Measurements from ENCODE around the gene TRABD2B. TPM values are rescaled to one million over a fixed set of nuclear protein-coding genes. Genes with fewer than 3 reads are reported as not detected.

The TRABD2B gene
- total RNA-seq, 1 donor, result under 0.01 TPM

DNA sequence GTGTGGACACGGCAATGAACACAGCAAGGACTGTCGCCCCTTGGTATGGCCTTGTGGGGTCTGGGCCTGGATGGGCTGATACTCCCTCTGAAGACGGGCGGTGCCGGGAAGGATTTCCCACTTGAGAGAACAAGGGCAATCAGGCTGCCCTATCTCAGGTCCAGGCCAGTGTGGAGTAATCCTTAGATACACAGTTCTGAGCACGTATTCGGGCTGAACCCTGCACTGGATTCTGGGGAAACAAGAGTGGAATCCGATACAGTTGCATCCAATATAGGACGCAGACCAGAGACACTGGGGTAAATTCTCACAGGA, 177.7 kb downstream of the TRABD2B start:
- H3K4me2 ChIP-seq (ENCODE audit: insufficient read depth, low read length), result no peak overlapping the region
- no peak overlapping the region for H3K27ac ChIP-seq (ENCODE audit: low read depth, low read length)
- no peaks in the 10 kb centered on the region for H3K9me3 ChIP-seq (ENCODE audit: low read depth, low read length)
- H3K27me3 ChIP-seq (ENCODE audit: insufficient read depth, low read length), result peaks cover 9% of the 10 kb centered on the region
- H3K4me3 ChIP-seq (ENCODE audit: insufficient read depth, low read length), result no peak overlapping the region
- no peaks in the 10 kb centered on the region for H3K36me3 ChIP-seq (ENCODE audit: insufficient read depth, low read length)
- H2AFZ ChIP-seq (ENCODE audit: low read length), result no peak overlapping the region
- TF ChIP-seq, protein P1, sequence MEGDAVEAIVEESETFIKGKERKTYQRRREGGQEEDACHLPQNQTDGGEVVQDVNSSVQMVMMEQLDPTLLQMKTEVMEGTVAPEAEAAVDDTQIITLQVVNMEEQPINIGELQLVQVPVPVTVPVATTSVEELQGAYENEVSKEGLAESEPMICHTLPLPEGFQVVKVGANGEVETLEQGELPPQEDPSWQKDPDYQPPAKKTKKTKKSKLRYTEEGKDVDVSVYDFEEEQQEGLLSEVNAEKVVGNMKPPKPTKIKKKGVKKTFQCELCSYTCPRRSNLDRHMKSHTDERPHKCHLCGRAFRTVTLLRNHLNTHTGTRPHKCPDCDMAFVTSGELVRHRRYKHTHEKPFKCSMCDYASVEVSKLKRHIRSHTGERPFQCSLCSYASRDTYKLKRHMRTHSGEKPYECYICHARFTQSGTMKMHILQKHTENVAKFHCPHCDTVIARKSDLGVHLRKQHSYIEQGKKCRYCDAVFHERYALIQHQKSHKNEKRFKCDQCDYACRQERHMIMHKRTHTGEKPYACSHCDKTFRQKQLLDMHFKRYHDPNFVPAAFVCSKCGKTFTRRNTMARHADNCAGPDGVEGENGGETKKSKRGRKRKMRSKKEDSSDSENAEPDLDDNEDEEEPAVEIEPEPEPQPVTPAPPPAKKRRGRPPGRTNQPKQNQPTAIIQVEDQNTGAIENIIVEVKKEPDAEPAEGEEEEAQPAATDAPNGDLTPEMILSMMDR (IDR thresholded peaks at IDR 0.05; ENCODE audit: extremely low read depth, low read depth, low read length), result no peak
- no peaks in the 10 kb centered on the region for H3K4me1 ChIP-seq (ENCODE audit: insufficient read depth, low read length)
- DNase-seq (ENCODE audit: insufficient read length, low spot score, missing footprints), result peak; percentile 74
- H3K79me2 ChIP-seq (ENCODE audit: insufficient read depth, low read length), result no peaks in the 10 kb centered on the region
- H4K20me1 ChIP-seq (ENCODE audit: insufficient read depth, low read length), result no peaks in the 10 kb centered on the region

DNA sequence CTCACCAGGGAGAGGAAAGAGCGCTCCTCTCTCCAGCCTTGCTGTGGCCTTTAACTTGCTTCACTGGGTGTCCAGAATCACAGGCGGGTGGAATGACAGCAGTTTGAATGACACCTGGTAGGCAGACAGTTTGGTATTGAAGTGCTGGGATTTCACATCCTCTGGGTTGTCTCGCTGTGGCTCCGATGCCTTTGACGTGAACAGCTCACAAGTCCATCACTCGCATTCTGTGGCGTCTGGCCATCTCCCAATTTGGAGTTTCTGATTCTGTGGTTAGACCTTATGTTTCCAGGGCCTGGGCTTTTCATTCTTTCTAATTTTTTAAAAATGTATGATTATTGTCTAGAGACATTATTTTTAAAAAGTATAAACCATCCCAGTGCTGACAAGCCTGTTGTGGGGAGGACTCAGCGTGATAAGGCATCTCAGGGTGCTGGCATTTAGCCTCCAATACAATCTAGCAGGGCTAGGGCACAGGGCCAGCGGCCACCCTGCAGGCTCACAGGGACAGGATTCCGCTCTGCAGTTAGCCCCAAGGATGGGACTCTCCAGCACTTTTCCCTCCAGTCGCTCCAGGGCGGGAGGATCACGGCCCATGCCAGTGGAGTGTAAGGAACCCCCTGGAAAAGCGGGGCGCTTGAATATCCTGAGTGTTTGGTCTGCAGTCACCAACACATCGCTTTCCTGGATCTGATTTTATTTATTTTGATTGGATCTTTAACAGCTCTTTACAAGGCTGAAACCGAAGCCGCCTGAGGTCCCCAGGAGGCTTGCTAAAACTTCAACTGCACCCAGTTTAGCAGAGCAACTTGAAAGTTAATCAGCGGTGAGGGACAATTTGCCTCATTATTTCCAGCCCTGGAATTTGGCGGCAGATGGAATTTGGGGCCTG, 178.3 kb downstream of the TRABD2B start:
- peak; percentile 64 for DNase-seq (ENCODE audit: insufficient read length, low spot score, missing footprints)
- H4K20me1 ChIP-seq (ENCODE audit: insufficient read depth, low read length), result no peaks in the 10 kb centered on the region
- no peaks in the 10 kb centered on the region for H3K4me1 ChIP-seq (ENCODE audit: insufficient read depth, low read length)
- no peak overlapping the region for H3K4me2 ChIP-seq (ENCODE audit: insufficient read depth, low read length)
- no peaks in the 10 kb centered on the region for H3K9me3 ChIP-seq (ENCODE audit: low read depth, low read length)
- no peak overlapping the region for H2AFZ ChIP-seq (ENCODE audit: low read length)
- H3K4me3 ChIP-seq (ENCODE audit: insufficient read depth, low read length), result no peak overlapping the region
- H3K79me2 ChIP-seq (ENCODE audit: insufficient read depth, low read length), result no peaks in the 10 kb centered on the region
- peaks cover 9% of the 10 kb centered on the region for H3K27me3 ChIP-seq (ENCODE audit: insufficient read depth, low read length)
- H3K27ac ChIP-seq (ENCODE audit: low read depth, low read length), result no peak overlapping the region
- TF ChIP-seq, protein P1 (IDR thresholded peaks at IDR 0.05; ENCODE audit: extremely low read depth, low read depth, low read length), result no peak
- no peaks in the 10 kb centered on the region for H3K36me3 ChIP-seq (ENCODE audit: insufficient read depth, low read length)

DNA sequence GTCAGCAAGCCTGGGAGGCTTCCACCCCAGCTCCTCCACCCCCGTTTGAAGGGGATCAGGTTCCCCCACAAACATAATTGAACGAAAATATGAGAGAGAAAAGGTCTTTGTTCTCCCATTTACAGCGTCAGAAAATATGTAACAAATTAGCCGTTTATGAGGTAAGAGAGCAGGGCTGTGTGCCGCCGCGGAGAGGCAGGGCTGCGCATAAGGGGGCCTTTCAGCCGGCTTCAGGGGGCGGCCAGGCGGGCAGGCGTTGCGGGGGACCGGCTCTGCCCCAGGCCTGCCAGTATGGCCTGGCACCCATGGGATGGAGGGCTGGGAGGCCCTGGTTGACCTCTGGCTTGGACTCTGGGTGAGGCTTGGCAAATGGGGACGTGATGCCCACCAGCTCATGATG, 179.3 kb downstream of the TRABD2B start:
- H3K4me2 ChIP-seq (ENCODE audit: insufficient read depth, low read length), result no peak overlapping the region
- H2AFZ ChIP-seq (ENCODE audit: low read length), result no peak overlapping the region
- H3K9me3 ChIP-seq (ENCODE audit: low read depth, low read length), result no peaks in the 10 kb centered on the region
- no peak overlapping the region for H3K27ac ChIP-seq (ENCODE audit: low read depth, low read length)
- no peaks in the 10 kb centered on the region for H3K79me2 ChIP-seq (ENCODE audit: insufficient read depth, low read length)
- no peaks in the 10 kb centered on the region for H3K4me1 ChIP-seq (ENCODE audit: insufficient read depth, low read length)
- H3K27me3 ChIP-seq (ENCODE audit: insufficient read depth, low read length), result peaks cover 9% of the 10 kb centered on the region
- no peaks in the 10 kb centered on the region for H4K20me1 ChIP-seq (ENCODE audit: insufficient read depth, low read length)
- H3K36me3 ChIP-seq (ENCODE audit: insufficient read depth, low read length), result no peaks in the 10 kb centered on the region
- no peak overlapping the region for H3K4me3 ChIP-seq (ENCODE audit: insufficient read depth, low read length)
- TF ChIP-seq, protein P1 (IDR thresholded peaks at IDR 0.05; ENCODE audit: extremely low read depth, low read depth, low read length), result no peak
- DNase-seq (ENCODE audit: insufficient read length, low spot score, missing footprints), result no peak

GRCh38 chr1:47816325-47817071, 180.7 kb downstream of the TRABD2B start:
- Histone ChIP-seq H3K4me2 (ENCODE audit: insufficient read depth, low read length) (no peak overlapping the region), H3K27me3 (ENCODE audit: insufficient read depth, low read length) (peaks cover 9% of the 10 kb centered on the region), H3K79me2 (ENCODE audit: insufficient read depth, low read length) (no peaks in the 10 kb centered on the region), H4K20me1 (ENCODE audit: insufficient read depth, low read length) (no peaks in the 10 kb centered on the region), H3K27ac (ENCODE audit: low read depth, low read length) (no peak overlapping the region), H3K4me3 (ENCODE audit: insufficient read depth, low read length) (no peak overlapping the region), H3K36me3 (ENCODE audit: insufficient read depth, low read length) (no peaks in the 10 kb centered on the region), H3K9me3 (ENCODE audit: low read depth, low read length) (no peaks in the 10 kb centered on the region), H2AFZ (ENCODE audit: low read length) (no peak overlapping the region), H3K4me1 (ENCODE audit: insufficient read depth, low read length) (no peaks in the 10 kb centered on the region)
- no peak for DNase-seq (ENCODE audit: insufficient read length, low spot score, missing footprints)
- TF ChIP-seq, protein P1 (IDR thresholded peaks at IDR 0.05; ENCODE audit: extremely low read depth, low read depth, low read length), result no peak

Measured in osteoblast (primary cell).